Mesodermal cell (in vitro differentiated cells): ENCODE data around the gene PUS10.

ENCODE experiments used
- H3K27ac ChIP-seq: 2 replicates; pipeline ENCODE4 v1.7.0; 2013; ENCODE audit warnings: mild to moderate bottlenecking, low read depth, low read length, moderate library complexity; ENCODE audit not compliant: severe bottlenecking
- H3K36me3 ChIP-seq: 2 replicates; pipeline ENCODE4 v1.7.1; 2013; ENCODE audit warnings: mild to moderate bottlenecking, low read length, moderate library complexity; ENCODE audit not compliant: control insufficient read depth, insufficient read depth
- H3K4me1 ChIP-seq: one replicate; pipeline ENCODE4 v1.7.1; 2013; ENCODE audit warnings: mild to moderate bottlenecking, low read length; ENCODE audit not compliant: insufficient read depth, control insufficient read depth, poor library complexity, severe bottlenecking
- H3K4me3 ChIP-seq: 2 replicates; pipeline ENCODE4 v1.7.0; 2013; ENCODE audit warnings: low read length, control low read depth, mild to moderate bottlenecking; ENCODE audit not compliant: insufficient read depth, poor library complexity, severe bottlenecking; ENCODE audit errors: extremely low read depth
- H3K9me3 ChIP-seq: 2 replicates; pipeline ENCODE4 v1.7.1; 2013; ENCODE audit warnings: mild to moderate bottlenecking, low read length, moderate library complexity; ENCODE audit not compliant: control insufficient read depth
- WGBS, 2 experiments: methylation state at CpG; one replicate each; pipeline ENCODE4 v1.1.5; 2013; ENCODE audit warnings: missing lambda C conversion rate in 2 of 2; ENCODE audit not compliant: insufficient coverage in 2 of 2; 5-methylcytosine and 5-hydroxymethylcytosine counted together

The PUS10 gene

GRCh38 chr2:60972889-60973656, 45.0 kb downstream of the PUS10 start:
- no peaks in the 10 kb centered on the region for H3K36me3 ChIP-seq
- WGBS, 2 experiments, result 90 to 94% methylated on average over 21 to 29 of the region's 32 CpGs
- no peak overlapping the region for H3K27ac ChIP-seq
- H3K4me1 ChIP-seq, result no peaks in the 10 kb centered on the region
- H3K9me3 ChIP-seq, result no peaks in the 10 kb centered on the region
- H3K4me3 ChIP-seq, result no peak overlapping the region

GRCh38 chr2:60966507-60967405, 51.3 kb downstream of the PUS10 start:
- no peak overlapping the region for H3K4me3 ChIP-seq
- no CpG with 5 or more reads among the region's 1 CpG for WGBS, 2 experiments

GRCh38 chr2:60965499-60965785, 52.6 kb downstream of the PUS10 start:
- H3K4me1 ChIP-seq, result no peaks in the 10 kb centered on the region
- no peaks in the 10 kb centered on the region for H3K36me3 ChIP-seq
- no peaks in the 10 kb centered on the region for H3K9me3 ChIP-seq
- no peak overlapping the region for H3K4me3 ChIP-seq
- H3K27ac ChIP-seq, result no peak overlapping the region

More at GRCh38 chr2:60966507-60967405, 51.3 kb downstream of the PUS10 start:
- Histone ChIP-seq H3K9me3 (no peaks in the 10 kb centered on the region), H3K4me1 (no peaks in the 10 kb centered on the region), H3K36me3 (no peaks in the 10 kb centered on the region), H3K27ac (no peak overlapping the region)

GRCh38 chr2:60964651-60965498, 53.2 kb downstream of the PUS10 start:
- WGBS, 2 experiments, result 92 to 100% methylated on average over 1 to 2 of the region's 7 CpGs
- Histone ChIP-seq H3K27ac (no peak overlapping the region), H3K4me3 (no peak overlapping the region), H3K4me1 (no peaks in the 10 kb centered on the region), H3K9me3 (no peaks in the 10 kb centered on the region), H3K36me3 (no peaks in the 10 kb centered on the region)

- Histone ChIP-seq H3K27ac (no peak overlapping the region), H3K9me3 (no peaks in the 10 kb centered on the region), H3K4me3 (no peak overlapping the region), H3K4me1 (peaks cover 2% of the 10 kb centered on the region), H3K36me3 (no peaks in the 10 kb centered on the region)
Observed at GRCh38 chr2:60963190-60963589, 54.9 kb downstream of the PUS10 start.

- peaks cover 2% of the 10 kb centered on the region for H3K4me1 ChIP-seq
- WGBS, 2 experiments, result 100% methylated on average over 2 of the region's 2 CpGs; no CpG with 5 or more reads in 1 of the 2 experiments
- no peak overlapping the region for H3K27ac ChIP-seq
- H3K4me3 ChIP-seq, result no peak overlapping the region
- no peaks in the 10 kb centered on the region for H3K36me3 ChIP-seq
- H3K9me3 ChIP-seq, result no peaks in the 10 kb centered on the region
Observed at GRCh38 chr2:60962528-60962927, 55.5 kb downstream of the PUS10 start.

- Histone ChIP-seq H3K4me3 (no peak overlapping the region), H3K27ac (no peak overlapping the region), H3K9me3 (no peaks in the 10 kb centered on the region), H3K4me1 (peaks cover 2% of the 10 kb centered on the region), H3K36me3 (no peaks in the 10 kb centered on the region)
- WGBS, 2 experiments, result 100% methylated on average over 1 of the region's 4 CpGs; no CpG with 5 or more reads in 1 of the 2 experiments
Observed at GRCh38 chr2:60961457-60961856, 56.6 kb downstream of the PUS10 start.

- Histone ChIP-seq H3K9me3 (no peaks in the 10 kb centered on the region), H3K4me3 (no peak overlapping the region), H3K4me1 (peaks cover 2% of the 10 kb centered on the region), H3K27ac (no peak overlapping the region), H3K36me3 (no peaks in the 10 kb centered on the region)
- WGBS, 2 experiments, result no CpG with 5 or more reads among the region's 1 CpG
Observed at GRCh38 chr2:60960706-60961105, 57.3 kb downstream of the PUS10 start.

- Histone ChIP-seq H3K9me3 (no peaks in the 10 kb centered on the region), H3K4me3 (no peak overlapping the region), H3K27ac (no peak overlapping the region), H3K4me1 (peaks cover 2% of the 10 kb centered on the region), H3K36me3 (no peaks in the 10 kb centered on the region)
- WGBS, 2 experiments, result 84 to 88% methylated on average over 5 to 7 of the region's 7 CpGs
Observed at GRCh38 chr2:60959501-60959900, 58.6 kb downstream of the PUS10 start.

- Histone ChIP-seq H3K27ac (no peak overlapping the region), H3K9me3 (no peaks in the 10 kb centered on the region), H3K4me1 (peaks cover 2% of the 10 kb centered on the region), H3K36me3 (no peaks in the 10 kb centered on the region), H3K4me3 (no peak overlapping the region)
- WGBS, 2 experiments, result 86 to 100% methylated on average over 3 of the region's 3 CpGs
Observed at GRCh38 chr2:60958800-60959199, 59.3 kb downstream of the PUS10 start.
